HG02678 (cell line): ENCODE measurements around the gene ACAD10.
A peak's percentile ranks its signal among the peaks of the same experiment; 100 is the strongest.

Source experiments
- ATAC-seq: cut with Tn5 transposase; IDR thresholded peaks from one replicate; pipeline ENCODE4 v1.9.1; 2021; ENCODE audit warnings: mild to moderate bottlenecking, moderate library complexity; ENCODE audit not compliant: unreplicated experiment

ACAD10 gene

GRCh38 chr12:111775205-111776193 lies 89.6 kb downstream of the ACAD10 start:
- peak; percentile 56 for ATAC-seq

GRCh38 chr12:111776836-111777344 lies 91.0 kb downstream of the ACAD10 start:
- no peak for ATAC-seq

DNA sequence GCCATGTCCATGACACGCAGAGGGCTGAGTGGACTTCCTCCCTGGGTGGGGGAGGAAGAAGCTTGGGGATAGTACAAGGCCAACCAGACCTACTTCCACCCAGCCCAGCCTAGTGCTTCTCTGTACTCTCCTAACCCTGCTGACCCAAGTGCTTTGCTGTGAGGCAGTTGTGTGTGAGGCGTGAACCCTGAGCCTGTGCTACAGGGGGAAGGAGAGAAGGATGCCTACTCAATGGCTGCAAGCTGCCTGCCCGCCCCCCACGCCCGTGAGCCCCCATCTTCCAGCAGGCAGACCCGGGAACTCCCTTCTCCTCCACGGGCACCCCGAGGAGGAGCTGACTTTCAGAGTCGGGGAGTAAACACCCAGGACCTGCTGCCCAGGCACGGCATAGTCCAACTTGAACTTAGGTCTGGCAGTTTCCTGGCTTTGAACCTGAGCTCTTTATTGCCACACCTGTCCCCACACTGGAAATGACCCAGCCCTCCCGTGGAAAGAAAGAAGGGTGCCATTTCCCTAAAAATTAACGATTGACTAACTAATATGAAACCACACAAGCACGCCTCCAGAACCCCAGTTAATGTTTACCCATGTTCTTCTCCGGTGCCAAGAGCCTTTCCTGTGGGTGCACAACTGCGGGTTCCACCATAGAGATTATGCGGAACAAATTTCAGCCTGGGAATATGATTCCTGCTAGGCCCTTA lies 91.6 kb downstream of the ACAD10 start:
- ATAC-seq: no peak

DNA sequence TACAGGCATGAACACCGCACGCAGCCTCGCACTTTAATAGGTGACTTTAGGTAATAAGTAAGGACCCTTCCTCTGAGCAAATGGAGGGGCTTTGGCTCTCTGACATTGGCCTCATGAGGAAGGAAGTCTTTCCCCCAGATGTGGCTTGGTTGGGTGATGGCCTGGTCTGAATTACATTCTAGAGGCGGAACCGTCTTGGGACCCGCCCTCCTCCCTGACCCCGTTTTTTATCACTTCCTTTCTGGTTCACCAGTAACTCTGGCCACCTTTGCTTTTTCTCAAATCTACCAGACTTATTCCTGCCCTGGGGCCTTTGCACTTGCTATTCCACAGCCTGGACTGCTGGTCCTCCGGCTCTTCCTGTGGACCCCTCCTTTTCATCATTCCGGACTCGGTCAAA lies 94.3 kb downstream of the ACAD10 start:
- ATAC-seq: no peak

DNA sequence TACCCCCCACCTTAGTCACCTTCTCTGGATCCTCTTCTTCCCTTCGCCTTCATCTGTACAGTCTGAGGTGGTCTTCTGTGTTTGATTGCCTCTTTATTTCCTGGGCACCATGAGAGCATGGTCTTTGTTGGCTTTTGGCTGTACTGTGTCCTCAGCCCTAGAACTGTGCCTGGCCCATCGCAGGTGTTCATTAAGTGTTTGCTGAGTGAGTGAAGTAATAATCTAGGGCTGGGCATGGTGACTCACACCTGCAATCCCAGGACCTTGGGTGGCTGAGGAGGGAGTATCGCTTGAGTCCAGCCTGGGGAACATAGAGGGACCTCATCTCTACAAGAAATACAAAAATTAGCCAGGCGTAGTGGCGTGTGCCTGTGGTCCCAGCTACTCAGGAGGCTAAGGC lies 94.8 kb downstream of the ACAD10 start:
- ATAC-seq: no peak

DNA sequence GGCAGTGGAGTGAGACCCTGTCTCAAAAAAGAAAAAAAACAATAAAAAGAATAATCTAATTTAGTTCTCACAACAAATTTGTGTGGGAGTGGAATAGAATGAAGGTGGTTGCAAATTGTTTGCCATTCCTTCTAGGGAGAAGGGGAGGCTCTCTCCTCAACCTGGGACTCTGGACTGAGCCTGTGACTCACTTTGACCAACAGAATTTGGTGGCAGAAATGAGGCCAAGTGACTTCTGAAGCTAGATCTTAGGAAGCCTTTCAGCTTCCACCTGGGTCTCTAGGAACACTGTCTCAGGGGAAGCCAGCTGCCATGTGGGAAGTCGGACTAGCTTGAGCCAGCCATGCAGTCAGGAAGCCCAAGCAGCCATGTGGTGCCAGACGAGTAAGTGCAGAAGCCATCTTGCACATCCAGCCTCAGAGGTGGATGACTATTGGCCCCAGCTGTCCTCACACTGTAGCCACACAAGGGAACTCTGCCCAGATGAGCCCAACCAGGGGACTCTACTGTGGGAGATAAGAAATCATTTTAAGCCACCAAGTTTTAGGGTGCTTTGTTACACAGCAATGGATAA lies 95.3 kb downstream of the ACAD10 start:
- ATAC-seq: no peak

- ATAC-seq: no peak
Measured at GRCh38 chr12:111783046-111783445, 97.2 kb downstream of the ACAD10 start.

- no peak for ATAC-seq
Measured at GRCh38 chr12:111784953-111785352, 99.1 kb downstream of the ACAD10 start.

DNA sequence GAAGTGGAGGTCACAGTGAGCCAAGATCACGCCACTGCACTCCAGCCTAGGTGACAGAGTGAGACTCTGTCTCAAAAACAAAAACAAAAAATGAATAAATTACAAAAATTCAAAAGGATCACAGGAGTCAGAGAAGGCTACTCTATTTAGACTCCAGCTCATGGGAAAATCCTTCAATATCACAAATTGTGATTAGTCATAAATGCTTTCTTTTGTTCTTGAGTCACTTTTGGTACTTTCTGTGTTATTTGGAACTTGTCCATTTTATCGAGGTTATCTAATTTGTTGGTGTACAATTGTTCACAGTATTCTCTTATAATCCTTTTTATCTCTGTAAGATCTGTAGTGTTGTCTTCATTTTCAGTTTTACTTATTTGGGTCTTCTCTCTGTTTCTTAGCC lies 99.8 kb downstream of the ACAD10 start:
- no peak for ATAC-seq

- ATAC-seq: no peak
Measured at GRCh38 chr12:111788178-111788654, 102.4 kb downstream of the ACAD10 start.

DNA sequence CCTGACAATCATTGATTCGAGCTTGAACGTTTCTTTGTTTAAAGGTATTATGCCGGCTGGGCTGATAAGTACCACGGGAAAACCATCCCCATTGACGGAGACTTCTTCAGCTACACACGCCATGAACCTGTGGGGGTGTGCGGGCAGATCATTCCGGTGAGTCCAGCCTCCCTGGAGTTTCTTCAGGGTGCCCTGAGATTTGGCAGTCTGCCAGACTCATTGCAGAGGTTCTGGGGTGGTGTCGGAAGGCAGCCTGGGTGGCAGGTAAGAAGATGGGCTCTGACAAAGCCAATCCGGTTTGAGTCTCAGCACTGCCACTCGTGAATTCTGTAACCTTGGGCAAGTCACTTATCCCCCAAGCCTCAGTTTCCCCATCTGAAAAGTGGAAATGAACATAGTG lies 103.9 kb downstream of the ACAD10 start:
- no peak for ATAC-seq

DNA sequence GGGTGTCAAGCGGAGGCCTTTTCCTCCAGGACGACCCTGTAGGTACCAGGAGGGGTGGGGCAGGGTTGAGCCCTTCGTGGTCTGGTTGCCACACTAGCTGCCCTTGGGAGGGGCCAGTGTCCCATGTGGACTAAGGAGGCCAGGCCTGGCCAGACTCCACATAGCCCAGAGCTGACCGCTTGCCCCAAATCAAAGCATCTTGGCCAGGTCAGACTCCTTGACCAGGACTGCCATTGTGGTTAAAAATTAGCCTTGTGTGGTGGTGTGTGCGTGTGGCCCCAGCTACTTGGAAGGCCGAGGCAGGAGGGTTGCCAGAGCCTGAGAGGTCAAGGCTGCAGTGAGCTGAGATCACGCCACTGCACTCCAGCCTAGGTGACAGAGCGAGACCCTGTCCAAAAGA lies 105.7 kb downstream of the ACAD10 start:
- ATAC-seq: no peak

DNA sequence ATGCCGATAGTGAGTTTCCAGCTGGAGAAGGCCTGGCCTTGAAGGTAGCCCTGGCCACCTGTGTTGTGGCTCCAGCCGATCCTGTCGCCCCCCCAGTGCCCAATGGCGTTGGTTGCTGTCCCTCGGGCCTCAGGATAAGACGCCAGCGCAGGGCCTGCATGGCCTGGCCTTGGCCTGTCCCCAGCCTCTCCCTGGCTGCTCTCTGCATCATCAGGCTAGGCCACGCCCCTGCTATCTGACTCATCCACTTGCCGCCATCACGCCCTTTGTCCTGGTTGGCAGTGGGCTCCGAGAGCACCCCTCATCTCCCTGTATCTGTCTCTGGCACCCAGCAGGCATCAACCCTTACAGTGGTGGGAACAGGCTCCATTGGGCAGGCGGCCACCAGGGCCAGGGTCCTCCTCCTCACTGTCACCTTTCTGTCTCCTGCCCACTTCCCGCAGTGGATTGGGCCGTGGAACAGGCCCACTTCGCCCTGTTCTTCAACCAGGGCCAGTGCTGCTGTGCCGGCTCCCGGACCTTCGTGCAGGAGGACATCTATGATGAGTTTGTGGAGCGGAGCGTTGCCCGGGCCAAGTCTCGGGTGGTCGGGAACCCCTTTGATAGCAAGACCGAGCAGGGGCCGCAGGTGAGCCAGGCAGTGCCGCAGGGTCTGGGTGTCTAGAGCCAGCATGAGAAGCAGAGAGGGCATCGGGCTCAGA lies 106.5 kb downstream of the ACAD10 start:
- ATAC-seq: no peak

GRCh38 chr12:111792856-111793235 lies 107.0 kb downstream of the ACAD10 start:
- ATAC-seq: no peak

GRCh38 chr12:111798182-111798581 lies 112.3 kb downstream of the ACAD10 start:
- no peak for ATAC-seq

- ATAC-seq: no peak
Measured at GRCh38 chr12:111799758-111800157, 113.9 kb downstream of the ACAD10 start.

GRCh38 chr12:111803038-111803626 lies 117.3 kb downstream of the ACAD10 start:
- ATAC-seq: no peak

GRCh38 chr12:111803851-111804250 lies 118.0 kb downstream of the ACAD10 start:
- no peak for ATAC-seq

- ATAC-seq: no peak
Measured at GRCh38 chr12:111806304-111806703, 120.5 kb downstream of the ACAD10 start.
